ENCODE results near the gene AWAT2. TPM values are rescaled to one million over a fixed set of nuclear protein-coding genes. Genes with fewer than 3 reads are reported as not detected.
A peak's percentile ranks its signal among the peaks of the same experiment; 100 is the strongest.

Gene AWAT2
- total RNA-seq: not detected

DNA sequence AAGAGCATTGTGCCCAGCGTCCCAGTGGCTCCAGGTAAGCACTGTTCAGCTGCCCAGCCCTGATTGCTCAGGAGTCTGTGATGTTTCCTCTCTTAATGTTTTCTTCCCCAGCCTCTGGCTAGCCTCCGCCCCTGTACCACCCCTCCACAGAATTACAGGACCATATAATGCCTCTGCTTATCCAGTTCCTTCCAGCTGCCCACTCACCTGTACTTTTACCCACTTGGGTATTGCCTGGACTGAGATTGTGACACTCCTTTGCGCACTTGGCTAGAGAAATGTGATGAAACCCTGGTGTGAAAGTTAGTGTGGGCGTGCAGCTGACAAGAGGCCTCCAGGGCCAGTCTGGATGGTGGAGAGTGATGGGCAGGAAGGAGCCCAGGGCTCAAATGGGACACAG, at the start of gene AWAT2:
TSS of gene AWAT2 (minus strand) at position 14 of the 400 bp plus-strand sequence. CDS start at position 8, 6 bp downstream.
- TF ChIP-seq POLR2A (IDR thresholded peaks at IDR 0.05) (no peak), CTCF (IDR thresholded peaks at IDR 0.05) (no peak), POLR2AphosphoS5 (IDR thresholded peaks at IDR 0.05) (no peak), EP300 (IDR thresholded peaks at IDR 0.05) (no peak)
- H3K27me3 ChIP-seq: no peaks in the 10 kb centered on the region
- H3K4me3 ChIP-seq: no peak within 1 kb of the TSS
- H3K36me3 ChIP-seq: no peaks in the 10 kb centered on the region
- no peak within 1 kb of the TSS for H3K27ac ChIP-seq
- ATAC-seq: no peak
- no peaks in the 10 kb centered on the region for H3K4me1 ChIP-seq
- 73% methylated on average over 2 of the region's 4 CpGs; no CpG with 5 or more reads in 1 of the 2 donors for WGBS, 2 donors (ENCODE audit: low coverage in 1 of 2)
- H3K9me3 ChIP-seq: no peaks in the 10 kb centered on the region

GRCh38 chrX:70096052-70096451, 46.3 kb upstream of the AWAT2 start:
- H3K27ac ChIP-seq: no peak overlapping the region
- H3K4me3 ChIP-seq: no peak overlapping the region
- ATAC-seq: no peak
- H3K36me3 ChIP-seq: no peaks in the 10 kb centered on the region
- TF ChIP-seq CTCF (IDR thresholded peaks at IDR 0.05): peak in 1 of 4 experiments; percentile 10
- no peak for TF ChIP-seq EP300 (IDR thresholded peaks at IDR 0.05)
- 38 to 55% methylated on average over 1 to 2 of the region's 2 CpGs for WGBS, 2 donors (ENCODE audit: low coverage in 1 of 2)
- no peaks in the 10 kb centered on the region for H3K9me3 ChIP-seq
- no peaks in the 10 kb centered on the region for H3K4me1 ChIP-seq
- H3K27me3 ChIP-seq: no peaks in the 10 kb centered on the region

DNA sequence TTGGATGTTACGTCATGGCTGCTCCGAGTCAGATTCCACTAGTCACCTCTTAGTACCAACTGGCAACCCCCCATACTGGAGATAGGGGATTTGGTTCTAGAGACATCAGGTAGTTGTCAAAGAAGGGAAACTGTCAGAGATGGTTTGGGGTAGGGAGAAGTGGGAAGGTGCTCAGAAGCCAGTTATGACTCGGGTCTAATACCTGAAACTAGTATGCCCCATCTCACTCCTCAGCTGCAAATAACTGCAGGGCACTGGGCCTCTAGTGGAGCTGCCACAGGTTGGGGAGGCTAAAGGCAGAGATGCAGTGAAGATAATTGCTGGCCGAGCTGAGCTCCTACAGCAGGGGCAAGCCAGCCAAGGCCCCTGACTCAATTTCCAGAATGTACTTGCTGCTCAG, 42.5 kb upstream of the AWAT2 start:
- ATAC-seq: no peak
- WGBS, 2 donors (ENCODE audit: low coverage in 1 of 2): 100% methylated on average over 3 of the region's 4 CpGs; no CpG with 5 or more reads in 1 of the 2 donors
- no peaks in the 10 kb centered on the region for H3K9me3 ChIP-seq
- H3K36me3 ChIP-seq: no peaks in the 10 kb centered on the region
- H3K4me1 ChIP-seq: peaks cover 0 to 10% (median 0%) of the 10 kb centered on the region in 3 donors
- TF ChIP-seq POLR2A (IDR thresholded peaks at IDR 0.05): no peak
- TF ChIP-seq CTCF (IDR thresholded peaks at IDR 0.05): no peak
- TF ChIP-seq EP300 (IDR thresholded peaks at IDR 0.05): no peak
- no peak for TF ChIP-seq POLR2AphosphoS5 (IDR thresholded peaks at IDR 0.05)
- no peak overlapping the region for H3K27ac ChIP-seq
- H3K27me3 ChIP-seq: no peaks in the 10 kb centered on the region
- H3K4me3 ChIP-seq: no peak overlapping the region

DNA sequence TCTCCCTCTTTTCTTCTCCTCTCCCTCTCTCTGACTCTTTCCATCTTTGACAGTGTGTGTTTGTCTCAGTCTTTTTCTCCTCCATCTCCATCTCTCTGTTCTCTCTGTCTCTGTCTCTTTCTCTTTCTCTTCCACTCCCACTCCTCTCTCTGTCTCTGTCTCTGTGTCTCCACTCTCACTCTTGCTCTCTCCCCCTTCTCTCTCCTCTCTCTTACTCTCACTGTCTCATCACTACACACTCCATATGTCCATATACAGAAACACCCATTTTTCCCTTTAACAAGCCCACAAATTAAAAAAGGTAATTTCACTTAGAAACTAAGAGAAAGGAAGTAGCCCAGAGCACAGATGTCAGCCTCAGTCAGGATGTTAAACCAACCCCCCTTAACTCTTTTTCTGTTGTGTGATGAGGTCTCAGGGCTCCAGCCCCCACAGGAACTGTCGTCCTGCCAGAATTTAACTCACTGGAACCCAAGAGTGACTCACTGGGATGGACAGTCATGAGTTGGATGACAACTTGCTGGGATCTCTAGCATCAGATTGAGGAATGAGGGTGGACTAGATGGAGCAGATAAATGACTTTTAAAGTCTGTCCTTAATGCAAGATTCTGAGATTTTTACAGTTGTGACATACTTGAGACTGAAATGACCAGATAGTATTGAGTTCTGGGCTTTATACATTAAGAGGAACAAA, 40.0 kb upstream of the AWAT2 start:
- WGBS, 2 donors (ENCODE audit: low coverage in 1 of 2): 0 to 71% methylated on average over 1 of the region's 1 CpG
- no peaks in the 10 kb centered on the region for H3K36me3 ChIP-seq
- no peak for ATAC-seq
- H3K4me3 ChIP-seq: no peak overlapping the region
- TF ChIP-seq POLR2AphosphoS5 (IDR thresholded peaks at IDR 0.05) (no peak), POLR2A (IDR thresholded peaks at IDR 0.05) (no peak), EP300 (IDR thresholded peaks at IDR 0.05) (no peak), CTCF (IDR thresholded peaks at IDR 0.05) (no peak)
- H3K4me1 ChIP-seq: peaks cover 0 to 10% (median 0%) of the 10 kb centered on the region in 3 donors
- H3K9me3 ChIP-seq: no peaks in the 10 kb centered on the region
- no peak overlapping the region for H3K27ac ChIP-seq
- no peaks in the 10 kb centered on the region for H3K27me3 ChIP-seq

- TF ChIP-seq EP300 (IDR thresholded peaks at IDR 0.05): no peak
- TF ChIP-seq POLR2A (IDR thresholded peaks at IDR 0.05): no peak
- TF ChIP-seq CTCF (IDR thresholded peaks at IDR 0.05): no peak
- TF ChIP-seq POLR2AphosphoS5 (IDR thresholded peaks at IDR 0.05): no peak
- Histone ChIP-seq H3K36me3 (no peaks in the 10 kb centered on the region), H3K4me3 (no peak overlapping the region), H3K9me3 (no peaks in the 10 kb centered on the region), H3K27ac (no peak overlapping the region), H3K27me3 (no peaks in the 10 kb centered on the region), H3K4me1 (peaks cover 0 to 10% (median 0%) of the 10 kb centered on the region in 3 donors)
- ATAC-seq: no peak
These were observed 39.0 kb upstream of the AWAT2 start for GRCh38 chrX:70088751-70089150.
